ENCODE measurements around the gene KIF19.
"Not testable (repeated sequence)": the region's sequence is repeated elsewhere in the genome, so short reads cannot be mapped to it uniquely, and the experiment has no call there.

Gene KIF19

GRCh38 chr17:74325743-74326379 lies at the start of gene KIF19:
Gene KIF19, plus strand, starts transcription at chr17:74326226. Its CDS starts 124 bp downstream, at chr17:74326350.
- no peak for DNase-seq (ENCODE audit: low read depth)

GRCh38 chr17:74276541-74277009 lies 49.5 kb upstream of the KIF19 start:
- DNase-seq (ENCODE audit: low read depth), result no peak

- no peak for DNase-seq (ENCODE audit: low read depth)
Measured at GRCh38 chr17:74277935-74278334, 48.1 kb upstream of the KIF19 start.

GRCh38 chr17:74279617-74280016 lies 46.4 kb upstream of the KIF19 start:
- not testable (repeated sequence) for DNase-seq (ENCODE audit: low read depth)

GRCh38 chr17:74280093-74280513 lies 45.9 kb upstream of the KIF19 start:
- DNase-seq (ENCODE audit: low read depth), result no peak

GRCh38 chr17:74281799-74282198 lies 44.2 kb upstream of the KIF19 start:
- no peak for DNase-seq (ENCODE audit: low read depth)

- DNase-seq (ENCODE audit: low read depth), result not testable (repeated sequence)
Measured at GRCh38 chr17:74282274-74282586, 43.8 kb upstream of the KIF19 start.

GRCh38 chr17:74282587-74283370 lies 43.2 kb upstream of the KIF19 start:
- DNase-seq (ENCODE audit: low read depth), result no peak

GRCh38 chr17:74283371-74283673 lies 42.7 kb upstream of the KIF19 start:
- DNase-seq (ENCODE audit: low read depth), result no peak

GRCh38 chr17:74287031-74287602 lies 38.9 kb upstream of the KIF19 start:
- DNase-seq (ENCODE audit: low read depth), result no peak

- no peak for DNase-seq (ENCODE audit: low read depth)
Measured at GRCh38 chr17:74288785-74289184, 37.2 kb upstream of the KIF19 start.

- no peak for DNase-seq (ENCODE audit: low read depth)
Measured at GRCh38 chr17:74289688-74290087, 36.3 kb upstream of the KIF19 start.

- no peak for DNase-seq (ENCODE audit: low read depth)
Measured at GRCh38 chr17:74290340-74290739, 35.7 kb upstream of the KIF19 start.

GRCh38 chr17:74292495-74292894 lies 33.5 kb upstream of the KIF19 start:
- no peak for DNase-seq (ENCODE audit: low read depth)

GRCh38 chr17:74295625-74296547 lies 30.1 kb upstream of the KIF19 start:
- DNase-seq (ENCODE audit: low read depth), result no peak

- peak; percentile 36 for DNase-seq (ENCODE audit: low read depth)
Measured at GRCh38 chr17:74296548-74296936, 29.5 kb upstream of the KIF19 start.

GRCh38 chr17:74297941-74298340 lies 28.1 kb upstream of the KIF19 start:
- peak; percentile 24 for DNase-seq (ENCODE audit: low read depth)

- no peak for DNase-seq (ENCODE audit: low read depth)
Measured at GRCh38 chr17:74298778-74299177, 27.2 kb upstream of the KIF19 start.

- DNase-seq (ENCODE audit: low read depth), result no peak
Measured at GRCh38 chr17:74299226-74300009, 26.6 kb upstream of the KIF19 start.

- DNase-seq (ENCODE audit: low read depth), result no peak
Measured at GRCh38 chr17:74303305-74303704, 22.7 kb upstream of the KIF19 start.

- no peak for DNase-seq (ENCODE audit: low read depth)
Measured at GRCh38 chr17:74304184-74304583, 21.8 kb upstream of the KIF19 start.
